Keratinocyte (primary cell): ENCODE data around the gene ANKFY1.

Experiments
- EZH2 ChIP-seq: IDR thresholded peaks from one replicate; pipeline ENCODE4 v1.6.1; 2012; ENCODE audit warnings: inconsistent platforms, mild to moderate bottlenecking, low read length, moderate library complexity
- TF ChIP-seq, protein P1 (sequence below), 3 experiments: IDR thresholded peaks in 1 of 3; conservative IDR thresholded peaks in 1 of 3; optimal IDR thresholded peaks in 1 of 3; 2 replicates in 2 of 3; 3 replicates in 1 of 3; pipeline versions ENCODE3 to v1.5.1; 2011; ENCODE audit warnings: low read length in 3 of 3, mild to moderate bottlenecking in 3 of 3, moderate library complexity in 2 of 3, control low read depth in 1 of 3, inconsistent platforms in 1 of 3; ENCODE audit not compliant: insufficient read depth in 2 of 3; ENCODE audit errors: extremely low read depth in 1 of 3

DNA sequence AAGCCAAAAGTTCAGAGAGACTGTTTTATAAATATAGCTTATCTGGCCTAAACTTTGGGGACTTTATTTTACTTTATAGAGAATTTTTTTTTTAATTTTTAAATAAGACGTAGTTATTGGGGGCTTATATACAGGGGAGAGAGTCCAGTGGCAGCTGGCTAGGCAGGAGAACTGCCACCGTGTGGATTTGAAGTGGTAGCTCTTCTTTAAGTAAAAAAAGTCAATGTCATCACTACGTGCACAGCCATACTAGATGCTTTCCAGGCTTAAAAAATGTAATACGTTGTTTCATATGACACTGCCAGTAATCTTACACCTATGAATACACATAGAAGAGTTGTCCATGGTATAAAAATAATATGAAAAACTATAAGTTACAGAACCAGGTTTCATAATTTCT, 31.9 kb upstream of the ANKFY1 start:
- TF ChIP-seq, protein P1, sequence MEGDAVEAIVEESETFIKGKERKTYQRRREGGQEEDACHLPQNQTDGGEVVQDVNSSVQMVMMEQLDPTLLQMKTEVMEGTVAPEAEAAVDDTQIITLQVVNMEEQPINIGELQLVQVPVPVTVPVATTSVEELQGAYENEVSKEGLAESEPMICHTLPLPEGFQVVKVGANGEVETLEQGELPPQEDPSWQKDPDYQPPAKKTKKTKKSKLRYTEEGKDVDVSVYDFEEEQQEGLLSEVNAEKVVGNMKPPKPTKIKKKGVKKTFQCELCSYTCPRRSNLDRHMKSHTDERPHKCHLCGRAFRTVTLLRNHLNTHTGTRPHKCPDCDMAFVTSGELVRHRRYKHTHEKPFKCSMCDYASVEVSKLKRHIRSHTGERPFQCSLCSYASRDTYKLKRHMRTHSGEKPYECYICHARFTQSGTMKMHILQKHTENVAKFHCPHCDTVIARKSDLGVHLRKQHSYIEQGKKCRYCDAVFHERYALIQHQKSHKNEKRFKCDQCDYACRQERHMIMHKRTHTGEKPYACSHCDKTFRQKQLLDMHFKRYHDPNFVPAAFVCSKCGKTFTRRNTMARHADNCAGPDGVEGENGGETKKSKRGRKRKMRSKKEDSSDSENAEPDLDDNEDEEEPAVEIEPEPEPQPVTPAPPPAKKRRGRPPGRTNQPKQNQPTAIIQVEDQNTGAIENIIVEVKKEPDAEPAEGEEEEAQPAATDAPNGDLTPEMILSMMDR (optimal IDR thresholded peaks at IDR 0.05 in 1 of 3, IDR thresholded peaks at IDR 0.05 in 1 of 3, conservative IDR thresholded peaks at IDR 0.05 in 1 of 3; ENCODE audit: extremely low read depth in 1 of 3, insufficient read depth in 2 of 3, low read length in 3 of 3): no peak
- no peak for TF ChIP-seq EZH2
